G401 (cell line): ENCODE data around the gene PHF24. TPM values are rescaled to one million over a fixed set of nuclear protein-coding genes. Genes with fewer than 3 reads are reported as not detected.

Experiments used
- DNase-seq: peaks from one replicate; pipeline ENCODE4 v3.0.0-alpha.2; 2015; ENCODE audit warnings: low spot score
- in situ Hi-C: cut with HindIII; loops from 2 replicates; pipeline ENCODE4 v1.10.0; 2016; ENCODE audit warnings: low sequenced_read_pairs, mixed read lengths
- total RNA-seq: library from RNA; depleted of rRNA; stranded (reverse); fragments of >200 nt; shearing (Covaris generic); gene quantifications from 2 replicates; pipeline ENCODE4 v1.2.3, GENCODE V29; 2014; rRNA removed

Gene PHF24
- total RNA-seq, 1 experiment from 2014 or later = not detected

GRCh38 chr9:35029241-35029640 lies 71.2 kb downstream of the PHF24 start:
- in situ Hi-C loops = no loop called here
- DNase-seq = no peak

GRCh38 chr9:35029852-35030251 lies 71.8 kb downstream of the PHF24 start:
- in situ Hi-C loops = no loop called here
- DNase-seq = peak; percentile 50

Other genes with a start within 250 kb of the PHF24 start
- not detected in 2 replicates for gene CCL21, start 248.1 kb upstream of the PHF24 start, total RNA-seq
- gene DNAJB5, start 31.5 kb downstream of the PHF24 start, total RNA-seq = 21.1 and 24.2 TPM in 2 replicates
- gene VCP, start 114.3 kb downstream of the PHF24 start, total RNA-seq = 295 and 352 TPM in 2 replicates
- 50.2 and 53.4 TPM in 2 replicates for gene FANCG, start 121.7 kb downstream of the PHF24 start, total RNA-seq
- gene PIGO, start 138.3 kb downstream of the PHF24 start, total RNA-seq = 19.0 and 21.6 TPM in 2 replicates
- gene STOML2, start 144.8 kb downstream of the PHF24 start, total RNA-seq = 379 and 450 TPM in 2 replicates
- 4.1 and 7.4 TPM in 2 replicates for gene ATOSB, start 157.6 kb downstream of the PHF24 start, total RNA-seq
- gene UNC13B, start 203.7 kb downstream of the PHF24 start, total RNA-seq = 8.7 and 10.3 TPM in 2 replicates